NCI-H187 (cell line): ENCODE results near the gene FYTTD1.
A peak's percentile ranks its signal among the peaks of the same experiment; 100 is the strongest.

ENCODE experiments used
- DNase-seq, 2 experiments: peaks; one replicate each; lab custom pipeline; 2025; lab: John Stamatoyannopoulos, UW

The FYTTD1 gene

DNA sequence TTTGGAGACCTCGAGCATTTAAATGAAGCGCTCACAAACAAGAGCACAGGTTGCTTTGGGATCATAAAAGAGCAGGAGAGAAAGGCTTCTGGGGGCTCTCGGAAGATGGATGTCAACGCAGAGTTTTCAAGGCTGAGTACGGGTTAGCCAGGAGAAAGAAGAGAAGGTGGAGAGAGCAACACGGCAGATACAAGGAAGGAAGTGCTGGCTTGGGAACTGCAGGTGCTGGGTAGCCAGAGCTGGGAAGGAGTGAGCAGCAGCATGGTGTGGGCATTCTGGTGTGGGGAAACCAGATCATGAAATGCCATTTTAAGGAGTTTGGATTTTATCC, 12.4 kb upstream of the FYTTD1 start:
- DNase-seq: no peak

GRCh38 chr3:197737749-197738462, 11.8 kb upstream of the FYTTD1 start:
- DNase-seq: no peak

DNA sequence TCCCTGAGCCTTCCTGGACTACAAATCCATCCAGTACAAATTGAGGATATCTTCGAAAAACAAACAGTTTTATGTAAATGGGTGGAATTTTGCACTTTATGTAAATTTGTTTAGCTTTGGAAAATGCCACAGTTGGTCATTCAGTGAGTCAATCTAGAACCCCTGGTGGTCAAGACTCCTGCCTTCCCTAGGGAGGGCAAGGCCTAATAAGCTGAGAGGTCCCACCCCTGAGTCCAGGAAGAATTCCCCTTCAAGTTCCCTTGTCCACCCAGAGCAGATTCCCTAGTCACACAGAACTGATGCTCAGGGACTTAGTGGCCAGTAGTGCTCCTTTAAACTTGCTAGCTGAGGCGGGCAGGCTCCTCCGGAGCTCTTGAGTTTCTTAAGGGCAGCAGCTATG, 6.9 kb upstream of the FYTTD1 start:
- DNase-seq: no peak

DNA sequence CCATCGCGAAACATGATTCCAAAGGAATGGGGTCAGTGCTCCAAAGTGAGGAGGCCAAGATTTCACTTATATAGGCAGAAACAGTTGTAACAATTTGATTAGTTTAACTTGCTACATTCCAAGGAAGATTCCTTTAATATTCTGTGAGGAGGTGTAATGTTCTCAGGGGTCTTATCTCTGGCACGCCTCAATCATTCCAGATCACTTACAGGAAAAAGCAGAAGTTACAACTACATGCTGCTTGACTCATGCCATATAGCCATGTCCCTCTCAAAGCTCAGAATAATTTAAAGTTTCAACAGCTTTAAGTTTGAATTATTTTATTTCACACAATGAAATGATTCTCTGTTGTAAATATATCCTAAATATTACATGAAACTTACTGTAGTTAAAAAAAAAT, 3.5 kb upstream of the FYTTD1 start:
- DNase-seq: no peak

GRCh38 chr3:197746801-197747237, 2.9 kb upstream of the FYTTD1 start:
- DNase-seq: no peak

GRCh38 chr3:197748597-197749314, 927 bp upstream of the FYTTD1 start:
- no peak for DNase-seq

DNA sequence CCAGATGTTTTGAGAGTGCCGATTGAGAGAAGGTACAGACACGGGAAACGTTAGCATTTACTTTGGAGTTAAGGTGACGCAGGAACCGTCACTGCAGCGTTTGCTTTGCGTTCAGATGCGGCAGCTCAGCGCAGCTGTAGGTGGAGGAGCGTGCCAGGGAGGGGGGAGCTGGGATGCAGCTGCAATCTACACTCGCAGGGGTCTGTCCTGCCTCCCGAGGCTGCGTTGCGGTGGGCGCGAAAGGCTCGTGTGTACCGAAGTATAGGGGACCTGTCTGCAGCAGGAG, 425 bp upstream of the FYTTD1 start:
- DNase-seq: peak in 1 of 2 experiments; percentile 75

- peak; percentile 8 to 75 for DNase-seq
Observed at GRCh38 chr3:197750396-197750831, 731 bp downstream of the FYTTD1 start.

- no peak for DNase-seq
Observed at GRCh38 chr3:197750858-197751737, 1.4 kb downstream of the FYTTD1 start.

DNA sequence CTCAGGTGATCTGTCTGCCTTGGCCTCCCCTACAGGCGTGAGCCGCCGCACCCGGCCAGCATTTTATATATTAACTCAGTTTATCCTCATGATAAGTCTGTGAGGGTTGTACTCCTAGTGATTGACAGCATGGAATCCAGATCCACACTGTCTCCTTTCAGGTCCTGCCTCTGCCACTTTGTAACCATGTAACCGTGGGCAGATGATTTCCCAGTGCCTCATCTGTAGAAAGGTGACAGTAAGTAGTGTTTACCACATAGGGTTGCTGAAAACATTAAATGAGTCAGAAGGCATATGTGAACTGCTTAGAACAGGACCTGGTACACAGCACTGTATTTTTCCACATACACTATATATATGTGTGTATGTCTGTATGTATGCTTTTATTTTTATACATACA, 2.4 kb downstream of the FYTTD1 start:
- no peak for DNase-seq

- no peak for DNase-seq
Observed at GRCh38 chr3:197753263-197753662, 3.6 kb downstream of the FYTTD1 start.

- DNase-seq: no peak
Observed at GRCh38 chr3:197756704-197757103, 7.0 kb downstream of the FYTTD1 start.

GRCh38 chr3:197758512-197758911, 8.8 kb downstream of the FYTTD1 start:
- no peak for DNase-seq

- no peak for DNase-seq
Observed at GRCh38 chr3:197761784-197762183, 12.1 kb downstream of the FYTTD1 start.

DNA sequence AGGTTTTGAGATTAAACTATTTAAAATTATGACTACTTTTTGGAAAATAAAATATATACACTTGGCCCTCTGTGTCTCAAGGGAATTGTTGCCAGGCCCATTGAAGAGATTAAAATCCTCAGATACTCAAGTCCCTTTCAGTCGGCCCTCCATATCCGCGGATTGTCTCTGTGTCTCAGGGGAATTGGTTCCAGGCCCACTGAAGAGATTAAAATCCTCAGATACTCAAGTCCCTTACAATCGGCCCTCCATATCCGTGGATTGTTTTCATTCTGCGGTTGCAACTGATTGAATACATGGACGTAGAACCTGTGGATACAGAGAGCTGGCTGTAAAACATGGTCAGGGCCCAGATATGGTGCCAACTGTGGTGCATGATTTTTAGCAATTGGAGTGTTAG, 25.6 kb downstream of the FYTTD1 start:
- DNase-seq: peak; percentile 16 to 31

GRCh38 chr3:197782230-197782629, 32.5 kb downstream of the FYTTD1 start:
- no peak for DNase-seq

DNA sequence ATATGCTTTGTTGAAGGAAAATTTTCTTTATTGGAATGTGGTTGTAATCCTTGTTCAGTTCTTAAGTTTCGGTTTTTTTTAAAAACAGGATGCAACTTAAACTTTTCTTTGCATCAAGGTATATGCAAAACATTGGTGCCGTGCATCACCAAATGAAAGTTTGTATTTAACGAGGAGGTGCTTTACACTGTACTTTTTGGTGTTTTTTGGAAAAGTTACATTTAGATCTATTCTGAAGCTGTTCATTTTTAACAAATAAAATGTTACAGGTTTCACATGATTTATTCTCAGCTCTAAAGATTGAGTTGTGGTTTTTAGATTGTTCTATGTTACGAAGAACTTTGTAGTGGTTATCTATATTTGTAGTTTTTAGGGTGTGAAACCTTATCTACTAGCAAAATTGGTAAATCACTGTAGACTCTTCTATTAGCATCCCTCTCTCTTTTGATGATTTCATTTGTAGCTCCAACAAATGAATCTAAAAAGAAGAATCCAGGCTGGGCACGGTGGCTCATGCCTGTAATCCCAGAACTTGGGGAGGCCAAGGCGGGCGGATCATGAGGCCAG, 34.4 kb downstream of the FYTTD1 start:
- no peak for DNase-seq

GRCh38 chr3:197787412-197787811, 37.7 kb downstream of the FYTTD1 start:
- no peak for DNase-seq

- DNase-seq: no peak
Observed at GRCh38 chr3:197789309-197789708, 39.6 kb downstream of the FYTTD1 start.

DNA sequence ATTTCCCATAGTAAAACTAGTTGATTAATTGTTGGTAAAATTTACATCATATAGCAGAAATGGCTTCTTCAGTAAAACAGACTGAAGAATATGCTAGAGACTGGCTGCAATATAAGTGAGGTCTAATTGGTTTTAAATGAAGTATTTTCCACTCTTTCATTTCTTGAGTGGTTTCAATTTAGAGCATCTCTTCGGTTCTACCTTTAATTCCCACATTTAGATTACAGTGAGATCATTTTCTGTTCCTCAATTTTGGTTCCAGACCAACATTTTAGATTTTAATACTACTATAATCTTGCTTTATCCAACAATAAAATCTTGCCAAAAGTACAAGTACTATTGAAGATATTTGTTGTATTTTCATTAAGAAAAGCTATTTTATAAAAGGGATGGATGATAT, 40.4 kb downstream of the FYTTD1 start:
- DNase-seq: no peak

DNA sequence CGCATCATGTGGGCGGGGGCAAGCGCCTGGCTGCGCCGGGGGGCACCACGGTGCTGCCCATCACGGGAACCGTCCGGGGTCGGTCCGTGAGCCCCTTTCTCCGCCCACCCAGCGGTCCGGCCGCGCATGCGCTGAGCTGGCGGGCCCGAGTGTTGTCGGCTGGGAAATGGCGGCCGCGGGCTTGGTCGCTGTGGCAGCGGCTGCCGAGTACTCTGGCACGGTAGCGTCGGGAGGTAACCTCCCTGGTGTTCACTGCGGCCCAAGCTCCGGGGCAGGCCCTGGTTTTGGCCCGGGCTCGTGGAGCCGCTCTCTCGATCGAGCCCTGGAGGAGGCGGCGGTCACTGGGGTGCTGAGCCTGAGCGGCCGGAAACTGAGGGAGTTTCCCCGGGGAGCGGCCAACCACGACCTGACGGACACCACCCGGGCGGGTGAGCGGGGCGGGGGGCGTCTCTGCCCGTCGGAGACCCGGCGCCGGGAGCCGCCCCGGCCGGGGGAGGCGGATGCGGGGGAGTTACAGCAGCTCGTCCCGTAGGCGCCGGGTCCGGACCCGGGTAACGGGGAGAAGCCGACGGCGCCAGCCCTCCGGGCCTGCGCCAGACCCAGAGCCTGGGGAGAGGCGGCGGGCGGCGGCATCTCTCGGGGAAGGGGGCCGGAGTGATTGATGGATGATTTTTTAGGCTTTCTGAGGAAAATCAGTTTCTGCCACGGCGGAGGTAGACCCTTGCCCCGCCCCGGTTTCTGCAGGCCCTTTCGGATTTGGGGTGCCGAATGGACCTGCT, 41.6 kb downstream of the FYTTD1 start, which contains the start of gene LRCH3:
TSS of gene LRCH3 (plus strand) at position 142 of the 779 bp plus-strand sequence. CDS start at position 167, 25 bp downstream.
- peak; percentile 20 to 59 for DNase-seq
